Retina (tissue), 1 donor: Measurements from ENCODE around the gene MEGF11.

Source experiments
- DNase-seq: peaks from one replicate; pipeline ENCODE4 v3.0.0-alpha.2; 2016

The MEGF11 gene

DNA sequence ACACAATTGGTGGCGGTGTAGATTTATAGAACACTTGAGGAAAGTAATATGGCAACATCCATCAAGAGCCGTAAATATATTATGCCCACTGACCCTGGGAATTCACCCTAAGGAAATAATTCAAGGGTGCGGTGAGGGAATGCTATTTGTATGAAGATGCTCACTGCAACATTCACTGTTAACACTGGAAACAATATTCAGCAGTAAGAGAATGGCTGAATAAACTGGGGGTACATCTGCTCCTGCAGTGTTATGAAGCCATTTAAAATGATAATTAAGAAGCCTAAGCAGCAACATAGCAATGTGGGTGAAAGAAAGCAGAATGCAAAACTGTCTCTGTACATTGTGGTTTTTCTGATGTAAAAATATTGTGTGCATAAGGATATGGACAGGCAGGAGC, 296.7 kb downstream of the MEGF11 start:
- DNase-seq, result no peak

DNA sequence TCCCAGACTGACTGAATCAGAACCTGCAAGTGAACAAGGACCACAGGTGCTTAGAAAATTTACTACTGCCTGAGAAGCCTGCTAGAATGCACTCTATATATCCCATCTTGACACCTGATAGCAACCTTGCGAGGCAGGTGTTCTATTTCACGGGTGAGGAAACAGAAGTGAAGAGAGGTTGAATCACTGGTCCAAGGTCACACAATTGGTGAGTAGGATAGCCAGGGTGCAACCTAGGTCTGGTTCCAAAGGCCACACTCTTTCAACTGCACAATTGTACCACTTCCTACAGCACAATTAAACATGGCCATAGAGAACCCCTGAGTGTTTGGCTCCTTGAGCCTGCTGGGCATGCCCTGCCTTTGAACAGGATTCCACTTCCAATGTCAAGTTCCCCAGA, 297.2 kb downstream of the MEGF11 start:
- DNase-seq, result no peak

DNA sequence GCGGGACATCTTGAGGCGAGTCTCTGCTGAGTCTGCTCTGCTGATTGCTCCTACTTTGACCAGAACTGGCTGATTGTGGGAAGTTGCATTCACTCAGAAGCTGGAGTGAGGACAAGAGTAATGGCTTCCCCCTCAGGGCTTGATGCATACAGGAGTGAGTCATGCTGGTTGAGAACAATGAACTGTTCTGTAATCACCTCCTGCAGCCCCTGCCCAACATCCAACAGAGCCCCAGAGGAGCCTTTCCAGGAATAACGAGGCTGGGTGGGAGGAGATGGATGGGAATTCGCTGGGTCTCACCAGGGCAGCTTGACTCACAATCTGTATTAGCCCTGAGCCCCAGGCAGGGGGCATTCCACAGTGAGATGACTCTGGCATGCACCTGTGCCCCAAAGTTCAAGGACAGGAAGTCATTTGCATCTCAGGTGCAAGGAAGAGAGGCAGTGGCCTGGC, 299.2 kb downstream of the MEGF11 start:
- DNase-seq, result no peak

DNA sequence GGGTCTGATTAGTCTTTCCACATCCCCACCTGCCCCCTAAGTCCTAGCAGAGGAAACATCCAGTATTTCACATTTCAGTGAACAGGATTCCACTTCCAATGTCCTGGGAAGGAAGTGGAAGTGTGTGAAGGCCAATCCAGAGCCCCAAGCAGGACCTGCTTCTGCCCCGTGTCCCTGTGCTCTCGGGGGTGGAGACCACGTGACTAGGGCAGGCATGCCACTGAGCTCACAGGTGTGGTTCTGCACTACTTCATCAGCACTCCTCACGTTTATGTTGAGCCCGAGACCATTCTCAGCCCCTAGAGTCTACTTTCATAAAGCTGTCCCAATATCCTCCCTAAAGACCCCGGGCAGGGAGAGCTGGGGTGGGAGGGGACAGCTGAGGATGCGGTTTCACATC, 299.9 kb downstream of the MEGF11 start:
- DNase-seq, result no peak

DNA sequence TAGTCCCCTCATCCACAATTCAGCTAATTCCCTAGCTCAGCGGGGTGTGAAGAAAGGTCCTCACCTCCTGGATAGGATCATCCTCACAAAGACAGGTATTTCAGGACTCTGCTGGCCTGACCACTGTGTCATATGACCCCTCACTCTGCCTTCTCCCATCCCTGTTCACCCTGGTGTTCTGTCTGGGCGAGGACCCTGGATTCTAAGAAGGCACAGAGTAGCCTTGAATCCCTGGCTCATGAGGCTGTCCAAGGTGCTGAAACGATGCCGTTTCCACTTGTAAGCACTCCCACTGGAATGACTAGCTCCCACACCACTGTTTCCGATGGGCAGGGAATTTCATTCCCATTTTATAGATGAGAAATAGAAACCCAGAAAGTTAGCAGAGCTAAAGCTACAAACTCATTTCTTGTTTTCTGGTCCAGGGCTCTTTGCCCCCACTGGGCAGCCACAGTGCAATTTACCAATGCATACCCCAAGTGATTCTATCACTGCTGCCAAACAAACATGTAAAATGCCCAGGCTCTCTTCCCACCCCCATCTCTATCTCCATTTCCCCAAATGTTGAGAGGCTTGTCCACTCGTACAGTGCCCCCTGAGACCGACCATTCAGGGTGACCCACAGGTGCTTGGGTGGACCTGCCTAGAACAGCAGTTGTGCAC, 301.0 kb downstream of the MEGF11 start:
- DNase-seq, result no peak

DNA sequence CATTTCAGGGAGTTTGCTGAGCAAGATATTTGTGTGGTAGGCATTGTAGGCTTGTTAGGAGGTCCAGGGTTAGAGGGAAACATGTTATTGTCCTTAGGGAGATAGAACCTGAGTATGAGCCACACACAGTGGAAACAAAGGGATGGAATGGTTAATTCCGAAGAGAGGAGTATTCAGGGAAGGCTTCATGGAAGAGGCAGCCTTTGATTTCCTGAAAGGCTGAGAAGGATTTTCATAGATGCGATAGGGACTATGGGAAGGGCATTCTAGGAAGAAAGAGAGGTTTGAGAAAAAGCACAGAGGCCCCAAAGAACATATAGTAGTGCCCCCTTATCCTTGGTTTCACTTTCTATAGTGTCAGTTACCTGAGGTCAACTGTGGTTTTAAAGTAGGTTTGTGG, 302.5 kb downstream of the MEGF11 start:
- no peak for DNase-seq

DNA sequence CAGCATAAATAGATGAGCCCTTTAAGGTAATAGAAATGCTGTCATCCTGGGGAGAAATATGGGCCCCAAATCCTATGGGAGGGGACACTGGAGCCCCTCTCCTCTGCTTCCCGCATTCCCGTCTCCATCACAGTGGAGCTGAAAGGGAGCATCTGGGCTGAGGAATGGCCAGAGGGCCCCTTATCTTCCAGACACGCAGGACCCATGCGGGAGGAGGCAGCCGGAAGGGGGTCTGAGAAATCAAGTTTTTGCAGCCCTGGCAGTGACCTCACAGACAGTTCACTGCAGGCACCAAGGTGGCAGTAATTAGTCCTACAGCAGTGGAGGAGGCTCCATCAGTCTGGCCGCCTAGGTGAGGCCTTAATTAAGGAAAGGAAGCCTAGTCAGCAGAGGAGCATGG, 304.1 kb downstream of the MEGF11 start:
- no peak for DNase-seq

DNA sequence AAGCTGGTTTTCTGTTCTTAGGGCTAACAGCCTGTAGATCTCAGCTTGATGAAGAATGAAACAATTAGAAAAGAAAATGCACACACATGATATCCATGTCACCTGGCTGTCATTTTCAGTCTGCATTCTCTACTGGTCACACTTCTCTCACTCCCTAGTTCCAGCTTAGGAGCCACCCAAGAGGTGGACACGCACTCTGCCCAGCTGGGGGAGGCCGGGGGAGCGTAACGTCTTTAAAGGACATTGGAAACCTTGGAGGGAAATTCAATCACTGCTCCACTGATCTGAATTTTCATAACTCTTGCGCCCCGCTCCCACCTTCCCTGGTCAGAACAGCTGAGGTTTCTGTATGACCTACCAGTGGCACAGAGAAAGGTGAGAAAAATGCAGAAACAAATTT, 304.5 kb downstream of the MEGF11 start:
- no peak for DNase-seq

DNA sequence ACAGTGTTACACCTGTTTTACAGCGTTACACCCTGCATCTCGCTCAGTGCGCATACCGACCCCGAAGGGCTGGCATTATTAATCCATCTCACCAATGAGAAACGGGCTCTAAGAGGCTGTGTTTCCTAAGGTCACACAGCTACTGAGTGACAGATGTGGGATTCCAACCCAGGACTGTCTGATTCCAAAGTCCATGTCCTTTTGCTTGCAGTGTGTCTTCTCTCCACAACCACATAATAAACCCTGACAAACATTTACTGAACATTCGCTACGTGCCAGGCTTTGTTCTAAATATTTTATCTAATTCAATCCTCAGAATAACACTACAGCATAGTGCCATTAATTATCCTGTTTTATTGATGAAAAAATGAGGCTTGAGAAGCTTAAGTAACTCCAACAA, 305.2 kb downstream of the MEGF11 start:
- no peak for DNase-seq

DNA sequence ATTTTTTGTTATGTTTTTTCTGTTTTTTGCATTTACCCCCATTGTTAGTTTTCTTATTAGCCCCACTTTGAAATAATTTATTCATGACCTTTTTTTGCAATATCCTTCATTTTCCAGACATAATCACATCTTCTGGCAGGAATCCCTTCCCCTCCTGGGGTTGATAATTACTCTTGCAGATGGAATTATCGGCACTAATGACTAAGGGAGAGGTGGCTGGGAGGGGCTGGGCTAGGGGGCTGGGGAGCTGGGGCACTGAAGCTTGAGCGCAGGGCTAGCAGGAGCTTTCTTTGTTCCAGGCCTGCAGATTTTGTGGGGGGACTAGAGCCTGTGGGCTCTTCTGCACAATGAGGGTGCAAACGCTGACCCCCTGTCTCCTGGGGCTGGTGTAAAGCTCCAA, 306.5 kb downstream of the MEGF11 start:
- DNase-seq, result no peak

DNA sequence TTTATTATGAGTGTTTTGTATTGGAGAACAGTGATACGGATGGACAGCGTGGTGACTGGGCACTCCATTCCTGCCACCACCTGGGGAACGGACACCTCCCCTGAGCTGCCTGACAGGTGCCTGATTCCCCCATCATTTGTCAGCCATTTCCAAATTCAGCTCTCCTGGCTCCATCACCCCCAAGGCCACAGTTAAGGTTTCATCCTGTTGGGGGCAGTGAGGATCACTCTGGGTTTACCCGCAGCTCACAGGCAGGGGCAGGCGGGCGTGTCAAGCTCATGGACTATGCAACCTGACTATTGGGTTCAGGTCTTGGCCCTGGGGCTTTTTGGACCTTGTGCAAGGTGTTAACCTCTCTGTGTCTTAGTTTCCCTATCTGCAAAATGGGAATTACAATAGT, 307.9 kb downstream of the MEGF11 start:
- no peak for DNase-seq

DNA sequence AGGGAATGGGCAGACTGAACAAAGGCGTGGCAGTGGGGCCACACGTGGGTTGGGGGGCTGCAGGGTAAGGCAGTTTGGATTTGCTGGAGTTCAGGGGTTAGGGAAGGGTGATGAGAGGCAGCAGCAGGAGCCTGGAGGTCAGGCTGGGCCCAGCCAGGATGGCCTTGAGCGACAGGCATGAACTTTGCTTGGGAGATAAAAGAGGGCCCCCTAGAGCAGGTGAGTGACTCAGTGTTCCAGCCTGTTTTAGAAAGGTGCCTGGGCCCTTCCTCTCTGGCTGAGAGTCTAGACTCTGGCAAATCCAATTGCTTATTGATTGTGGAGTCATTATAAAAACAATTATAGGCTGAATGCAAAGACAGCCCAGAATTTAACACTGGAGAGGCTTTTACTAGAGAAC, 309.1 kb downstream of the MEGF11 start:
- no peak for DNase-seq

DNA sequence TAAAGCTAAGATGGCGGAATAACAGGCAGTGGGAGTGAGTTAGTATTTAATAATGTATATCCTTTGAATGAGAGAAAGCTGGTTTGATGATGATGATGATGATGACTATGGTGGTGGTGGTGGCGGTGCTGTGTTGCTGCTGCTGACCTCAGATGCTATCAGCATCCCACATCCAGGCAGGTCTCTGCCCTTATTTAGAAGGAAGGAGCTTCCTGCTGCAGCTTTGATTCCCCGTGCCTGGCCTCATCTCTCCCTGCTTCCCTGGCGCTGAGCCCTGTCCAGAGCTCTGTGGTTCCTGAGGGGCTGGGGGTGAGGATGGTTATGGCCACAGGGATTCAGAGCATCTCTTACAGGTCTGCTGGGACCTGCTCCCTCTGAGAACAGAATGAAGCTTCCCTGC, 311.1 kb downstream of the MEGF11 start:
- DNase-seq, result no peak

DNA sequence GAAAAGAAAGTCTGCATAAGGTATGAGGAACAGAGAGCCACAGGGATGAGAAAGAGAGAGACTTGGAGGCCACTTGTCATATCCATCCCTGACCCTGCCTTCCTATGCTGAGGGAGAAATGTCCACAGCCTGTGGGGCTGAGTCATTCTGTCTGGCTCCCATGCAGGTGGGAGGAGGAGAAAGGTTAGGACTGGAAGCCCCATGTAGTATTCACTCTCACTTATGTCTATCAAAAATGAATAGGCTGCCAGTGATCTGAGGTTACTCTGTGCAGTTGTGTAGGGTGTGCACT, 313.0 kb downstream of the MEGF11 start:
- DNase-seq, result no peak

DNA sequence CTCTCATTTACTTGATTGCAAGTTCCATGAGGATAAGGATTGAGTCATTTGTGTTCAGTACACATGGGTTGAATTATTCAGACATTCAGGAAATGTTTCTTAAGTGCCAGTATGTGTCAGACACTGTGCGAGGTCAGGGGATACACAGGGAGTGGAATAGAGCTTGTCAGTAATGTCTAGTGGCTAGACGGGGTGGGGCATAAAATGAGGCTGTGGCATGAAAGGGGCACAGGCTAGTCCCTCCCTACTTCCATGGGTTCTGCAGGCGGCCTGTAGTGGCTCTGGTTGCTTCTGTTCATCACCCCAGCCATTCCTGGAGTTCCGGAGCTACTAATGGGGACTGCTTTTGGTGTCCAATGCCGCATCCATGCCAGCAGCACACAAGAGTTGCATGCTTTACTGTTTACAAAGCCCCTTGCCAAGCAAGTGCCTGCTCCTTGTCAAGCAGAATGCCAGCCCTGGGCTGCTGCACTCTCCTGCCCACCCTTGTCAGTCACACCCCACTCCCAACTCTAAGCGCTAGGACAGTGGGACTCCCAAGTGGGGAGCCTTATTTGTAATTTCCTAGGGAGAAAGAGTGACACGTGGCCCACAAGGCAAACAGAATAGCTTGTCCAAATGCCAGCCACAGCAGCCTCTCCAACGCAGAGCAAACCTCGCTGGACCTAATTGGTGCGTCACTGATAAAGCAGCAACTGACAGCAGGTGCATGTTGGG, 313.5 kb downstream of the MEGF11 start:
- no peak for DNase-seq

DNA sequence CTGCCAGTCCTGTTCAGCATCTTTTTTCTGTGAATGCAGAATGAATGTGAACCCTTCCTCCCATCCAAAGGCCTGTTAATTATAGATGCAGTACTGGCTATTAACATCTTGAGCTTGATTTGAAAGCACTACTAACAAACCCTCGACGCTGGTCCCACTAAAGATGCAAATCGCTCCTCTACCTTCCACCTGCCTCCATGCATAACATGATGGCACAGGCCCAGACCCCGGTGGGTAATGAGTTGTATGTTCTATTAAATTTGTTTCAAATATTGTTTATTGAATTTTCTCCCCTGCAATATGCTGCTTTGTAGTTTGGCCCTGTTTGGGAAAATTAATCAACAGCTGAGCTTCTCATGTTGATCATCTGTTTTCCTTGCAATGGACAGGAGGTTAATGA, 314.9 kb downstream of the MEGF11 start:
- no peak for DNase-seq

DNA sequence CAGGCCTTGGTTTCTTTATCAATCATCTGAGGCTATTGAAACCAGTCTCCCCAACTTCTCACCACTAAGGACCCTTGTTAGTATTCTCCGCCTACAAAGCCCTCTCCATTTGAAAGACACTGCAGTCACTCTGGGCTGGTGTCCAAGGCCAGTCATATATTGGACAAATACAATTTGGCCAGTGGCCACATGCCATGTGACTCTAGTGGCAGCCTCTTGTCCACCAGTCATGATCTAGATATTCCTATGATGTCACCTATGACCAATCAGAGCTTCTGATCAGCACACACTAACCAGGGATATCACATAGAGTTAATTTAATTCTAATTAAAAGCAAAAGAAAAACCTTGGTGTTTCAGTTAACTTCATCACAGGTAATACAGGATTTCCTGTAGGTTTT, 316.1 kb downstream of the MEGF11 start:
- DNase-seq, result no peak

DNA sequence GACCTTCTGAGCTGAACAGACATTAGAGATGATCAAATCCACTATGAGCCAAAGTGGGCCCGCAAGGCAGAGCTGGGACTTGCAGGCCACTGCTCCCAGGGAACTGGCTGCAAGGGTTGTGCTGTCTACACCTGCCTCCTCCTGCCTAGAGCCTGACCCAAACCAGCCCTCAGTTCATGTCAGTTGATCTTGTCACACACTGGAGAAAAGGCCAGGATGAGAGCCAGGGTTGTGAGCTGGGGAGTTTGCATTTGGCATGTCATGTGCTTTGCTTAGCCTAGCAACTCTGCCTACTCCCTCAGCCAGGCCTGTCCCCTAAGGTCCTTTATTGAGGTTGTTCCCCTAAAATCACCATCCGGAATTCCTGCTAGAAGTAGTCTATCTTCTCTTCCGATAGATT, 316.5 kb downstream of the MEGF11 start:
- DNase-seq, result no peak

DNA sequence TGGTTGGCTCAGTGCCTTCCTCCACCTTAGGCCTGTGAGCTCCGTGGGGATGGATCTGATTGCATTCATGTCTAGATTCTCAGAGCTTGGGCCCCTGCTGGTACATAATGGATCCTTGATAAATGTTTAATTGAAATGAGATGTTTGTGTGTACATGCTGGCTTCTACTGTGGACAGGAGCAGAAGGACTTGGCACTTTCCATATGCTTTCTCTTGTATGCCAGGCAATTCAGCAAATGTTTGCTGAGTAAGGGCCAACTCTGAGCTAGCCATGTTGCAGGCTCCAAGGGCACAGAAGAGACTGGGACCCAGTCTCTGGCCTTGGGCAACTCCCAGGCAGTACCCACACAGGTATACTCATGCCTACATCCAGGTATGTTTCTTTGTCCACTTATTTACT, 317.3 kb downstream of the MEGF11 start:
- no peak for DNase-seq

DNA sequence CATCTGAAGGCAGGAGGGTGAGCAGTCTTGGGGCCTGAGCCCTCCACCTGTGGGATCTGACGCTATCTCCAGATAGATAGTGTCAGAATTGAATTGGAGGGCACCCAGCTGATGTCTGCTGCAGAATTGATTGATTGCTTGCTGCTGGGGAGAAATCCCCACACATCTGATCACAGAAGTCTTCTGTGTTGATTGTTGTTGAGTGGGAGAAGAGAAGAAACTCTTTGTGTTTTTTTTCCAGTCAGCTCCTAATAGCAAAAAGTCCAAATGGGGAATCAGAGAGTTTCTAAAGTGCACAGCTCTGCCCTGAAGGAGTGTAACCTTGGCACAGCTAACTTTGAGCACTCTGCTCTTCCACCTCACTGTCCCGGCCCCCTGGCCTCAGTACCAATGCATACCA, 318.2 kb downstream of the MEGF11 start:
- DNase-seq, result no peak

DNA sequence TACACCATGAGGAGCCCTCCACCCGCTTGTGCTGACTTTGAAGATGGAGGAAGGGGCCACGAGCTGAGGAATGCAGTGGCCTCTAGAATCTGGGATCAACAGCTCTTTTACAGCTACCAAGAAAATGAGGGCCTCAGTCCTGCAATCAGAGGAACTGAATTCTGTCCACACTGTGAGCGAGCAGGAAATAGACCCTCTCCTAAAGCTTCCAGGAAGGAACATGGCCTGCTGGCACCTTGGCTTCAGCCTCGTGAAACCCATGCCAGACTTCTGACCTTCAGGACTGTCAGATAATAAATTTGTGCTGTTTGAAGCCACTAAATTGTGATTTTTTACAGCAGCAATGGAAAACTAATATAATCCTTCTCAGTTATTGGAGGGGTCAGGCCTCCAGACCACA, 322.3 kb downstream of the MEGF11 start:
- DNase-seq, result no peak

DNA sequence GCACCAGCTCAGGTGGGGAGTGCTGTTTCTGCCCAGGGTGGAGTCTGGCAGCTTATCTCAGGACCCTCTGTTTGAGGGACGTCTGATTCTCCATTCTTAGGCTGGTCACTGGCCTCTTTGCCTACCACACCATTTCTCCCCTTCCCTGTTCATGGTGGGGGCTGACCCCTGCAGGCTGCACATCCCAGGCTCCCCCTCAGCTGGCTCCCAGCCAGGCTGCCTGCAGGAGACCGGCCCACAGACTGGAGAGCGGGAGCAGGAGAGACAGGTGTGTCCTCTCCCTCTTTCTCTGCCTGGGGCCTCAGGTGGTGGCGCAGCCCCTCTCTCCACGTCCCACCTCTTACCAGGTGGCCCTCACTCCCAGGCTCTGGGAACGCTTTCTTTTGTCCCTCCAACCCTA, 323.4 kb downstream of the MEGF11 start:
- DNase-seq, result no peak

DNA sequence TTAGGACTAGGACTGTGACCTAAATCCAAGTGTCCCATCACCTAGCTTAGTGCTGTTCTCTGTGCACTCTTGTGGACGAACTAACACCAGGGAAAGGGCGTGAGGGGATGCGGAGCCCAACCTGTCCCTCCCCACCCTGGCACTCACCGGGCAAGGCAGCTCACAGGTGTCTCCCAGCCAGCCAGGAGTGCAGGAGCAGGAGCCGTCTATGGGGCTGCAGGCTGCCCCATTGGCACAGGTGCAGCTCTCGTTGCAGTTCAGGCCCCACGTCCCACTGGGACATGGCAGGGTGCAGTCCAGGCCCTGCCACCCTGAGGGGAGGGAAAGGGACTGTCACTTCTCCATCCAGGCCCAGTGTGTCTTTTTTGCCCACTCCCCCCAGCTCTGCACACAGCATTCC, 324.0 kb downstream of the MEGF11 start:
- no peak for DNase-seq

DNA sequence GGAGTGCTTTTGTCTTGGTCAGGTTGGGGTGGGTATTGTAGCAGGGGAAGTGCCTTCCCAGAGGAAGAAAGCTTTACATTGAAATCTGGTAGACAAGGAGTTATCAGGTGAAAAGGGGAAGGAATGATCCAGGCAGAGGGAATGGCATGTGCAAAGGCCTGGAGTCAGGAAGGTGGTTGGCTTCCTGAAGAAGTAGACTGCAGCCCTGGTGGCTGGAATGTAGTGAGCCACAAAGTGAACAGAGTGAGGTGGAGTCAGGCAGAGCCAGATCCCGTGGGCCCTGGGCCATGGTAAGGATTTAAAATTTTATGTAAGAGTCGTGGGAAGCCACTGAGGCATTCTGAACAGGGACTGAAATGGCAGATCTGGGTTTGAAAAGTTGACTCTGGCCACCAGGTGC, 326.0 kb downstream of the MEGF11 start:
- no peak for DNase-seq

DNA sequence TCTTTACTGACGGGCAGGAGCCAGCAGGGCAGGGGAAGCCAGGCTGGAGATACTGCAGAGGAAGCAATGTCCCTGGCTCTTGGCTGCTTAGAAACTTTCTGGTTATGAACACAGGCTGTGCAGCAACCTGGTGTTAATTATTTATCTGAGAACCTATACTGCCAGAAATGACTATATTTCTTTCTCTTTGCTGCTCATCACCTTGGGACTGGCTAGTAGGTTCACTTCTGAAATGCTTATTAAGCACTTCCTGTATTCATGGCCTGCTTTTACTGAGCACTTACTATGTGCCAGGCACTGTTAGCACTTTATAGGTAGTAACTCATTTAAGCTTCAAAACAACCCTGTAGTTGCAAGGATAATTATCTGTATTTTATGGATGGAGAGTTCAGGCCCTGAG, 326.7 kb downstream of the MEGF11 start:
- DNase-seq, result no peak
